Measurements from ENCODE around the gene PARN. TPM values are rescaled to one million over a fixed set of nuclear protein-coding genes. Genes with fewer than 3 reads are reported as not detected.

Gene PARN
- total and polyA plus RNA-seq, 8 donors = 9.9 to 75.3 (median 24.2) TPM

DNA sequence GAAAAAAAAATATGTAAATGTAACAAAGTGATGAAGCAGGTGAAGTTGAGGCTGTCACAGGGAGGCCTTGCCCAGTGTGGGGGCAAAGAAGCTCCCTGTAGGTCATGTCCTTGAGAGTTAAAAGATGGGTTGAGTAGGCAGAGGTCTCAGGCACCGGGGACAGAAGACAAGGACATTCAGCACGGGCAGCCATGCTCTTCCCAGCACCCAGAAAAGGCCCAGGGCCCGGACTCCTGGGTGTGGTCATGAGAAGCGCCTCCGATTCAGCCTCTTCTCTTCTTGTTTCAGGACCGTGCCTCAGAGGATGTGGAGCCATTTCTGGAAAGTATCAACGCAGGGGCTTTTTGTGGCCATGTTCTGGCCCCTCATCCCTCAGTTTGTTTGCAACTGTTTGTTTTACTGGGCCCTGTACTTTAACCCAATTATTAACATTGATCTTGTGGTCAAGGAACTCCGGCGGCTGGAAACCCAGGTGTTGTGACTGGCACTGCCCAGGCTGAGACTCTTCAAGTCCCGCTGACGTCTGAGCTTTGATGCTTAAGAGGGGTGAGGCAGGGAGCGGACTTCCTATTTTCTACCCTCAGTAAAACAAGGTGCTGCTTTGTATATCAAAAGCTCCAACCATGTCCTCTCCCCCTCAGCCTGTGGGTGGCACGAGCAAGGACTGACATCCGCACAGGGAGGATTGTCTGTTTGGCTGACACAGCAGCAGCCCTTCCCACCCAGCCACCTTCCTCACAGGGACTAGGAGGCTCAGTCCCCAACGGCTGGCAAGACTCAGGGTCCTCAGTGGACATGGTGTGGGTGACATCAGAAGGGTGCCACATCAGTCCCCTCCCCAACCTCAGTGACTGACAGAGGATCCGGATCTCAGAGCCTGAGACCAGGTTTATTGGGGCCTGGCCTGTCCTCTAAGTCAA lies 37.5 kb upstream of the PARN start:
- Histone ChIP-seq H3K4me3 (no peak overlapping the region), H3K9me3 (no peaks in the 10 kb centered on the region), H3K27me3 (no peaks in the 10 kb centered on the region), H3K27ac (peak overlapping the region in 3 of 5 donors; percentile 29 to 82 (median 29)), H3K36me3 (peaks cover 55 to 71% (median 66%) of the 10 kb centered on the region in 4 donors), H3K4me1 (peaks cover 0 to 26% (median 17%) of the 10 kb centered on the region in 4 donors)
- TF ChIP-seq EP300 (IDR thresholded peaks at IDR 0.05) (no peak), POLR2AphosphoS5 (IDR thresholded peaks at IDR 0.05) (no peak), POLR2A (IDR thresholded peaks at IDR 0.05) (no peak)
- TF ChIP-seq, protein P1, sequence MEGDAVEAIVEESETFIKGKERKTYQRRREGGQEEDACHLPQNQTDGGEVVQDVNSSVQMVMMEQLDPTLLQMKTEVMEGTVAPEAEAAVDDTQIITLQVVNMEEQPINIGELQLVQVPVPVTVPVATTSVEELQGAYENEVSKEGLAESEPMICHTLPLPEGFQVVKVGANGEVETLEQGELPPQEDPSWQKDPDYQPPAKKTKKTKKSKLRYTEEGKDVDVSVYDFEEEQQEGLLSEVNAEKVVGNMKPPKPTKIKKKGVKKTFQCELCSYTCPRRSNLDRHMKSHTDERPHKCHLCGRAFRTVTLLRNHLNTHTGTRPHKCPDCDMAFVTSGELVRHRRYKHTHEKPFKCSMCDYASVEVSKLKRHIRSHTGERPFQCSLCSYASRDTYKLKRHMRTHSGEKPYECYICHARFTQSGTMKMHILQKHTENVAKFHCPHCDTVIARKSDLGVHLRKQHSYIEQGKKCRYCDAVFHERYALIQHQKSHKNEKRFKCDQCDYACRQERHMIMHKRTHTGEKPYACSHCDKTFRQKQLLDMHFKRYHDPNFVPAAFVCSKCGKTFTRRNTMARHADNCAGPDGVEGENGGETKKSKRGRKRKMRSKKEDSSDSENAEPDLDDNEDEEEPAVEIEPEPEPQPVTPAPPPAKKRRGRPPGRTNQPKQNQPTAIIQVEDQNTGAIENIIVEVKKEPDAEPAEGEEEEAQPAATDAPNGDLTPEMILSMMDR (IDR thresholded peaks at IDR 0.05) = no peak
- intact Hi-C loops (cut with DNase I; ENCODE audit: low total_unique reads) = no loop called here
- peak in 1 of 2 donors; percentile 29 for DNase-seq
- WGBS, 5 donors = 68 to 77% (median 69%) methylated on average over 16 of the region's 16 CpGs

DNA sequence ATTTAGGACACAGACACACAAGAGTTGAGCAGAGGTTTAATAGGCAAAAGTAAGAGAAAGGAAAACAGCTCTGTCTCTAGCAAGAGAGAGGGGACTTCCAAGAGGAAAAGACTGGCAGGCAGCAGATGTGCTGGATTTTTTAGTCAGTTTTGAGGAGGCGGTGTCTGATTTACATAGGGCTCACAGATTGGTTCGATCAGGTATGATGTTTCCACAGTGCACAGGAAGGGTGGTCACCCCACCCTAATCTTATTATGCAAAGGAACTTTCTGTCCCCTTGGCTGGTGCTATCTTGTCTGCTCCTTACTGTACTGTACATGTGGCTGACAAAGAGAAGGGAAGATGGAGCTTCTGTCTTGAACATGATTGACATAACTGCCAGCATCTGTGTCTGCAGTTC lies 28.0 kb upstream of the PARN start:
- WGBS, 5 donors = 47 to 92% (median 66%) methylated on average over 2 of the region's 2 CpGs
- Histone ChIP-seq H3K36me3 (peaks cover 52 to 100% (median 99%) of the 10 kb centered on the region in 4 donors), H3K9me3 (no peaks in the 10 kb centered on the region), H3K27ac (peak overlapping the region in 4 of 5 donors; percentile 69 to 84 (median 78)), H3K4me1 (peaks cover 4 to 32% (median 19%) of the 10 kb centered on the region in 4 donors), H3K27me3 (no peaks in the 10 kb centered on the region), H3K4me3 (no peak overlapping the region)
- intact Hi-C loops (cut with DNase I; ENCODE audit: low total_unique reads) = no loop called here
- no peak for DNase-seq
- no peak for TF ChIP-seq POLR2AphosphoS5 (IDR thresholded peaks at IDR 0.05)
- TF ChIP-seq POLR2A (IDR thresholded peaks at IDR 0.05) = no peak
- TF ChIP-seq, protein P1 (IDR thresholded peaks at IDR 0.05) = no peak
- TF ChIP-seq EP300 (IDR thresholded peaks at IDR 0.05) = no peak

DNA sequence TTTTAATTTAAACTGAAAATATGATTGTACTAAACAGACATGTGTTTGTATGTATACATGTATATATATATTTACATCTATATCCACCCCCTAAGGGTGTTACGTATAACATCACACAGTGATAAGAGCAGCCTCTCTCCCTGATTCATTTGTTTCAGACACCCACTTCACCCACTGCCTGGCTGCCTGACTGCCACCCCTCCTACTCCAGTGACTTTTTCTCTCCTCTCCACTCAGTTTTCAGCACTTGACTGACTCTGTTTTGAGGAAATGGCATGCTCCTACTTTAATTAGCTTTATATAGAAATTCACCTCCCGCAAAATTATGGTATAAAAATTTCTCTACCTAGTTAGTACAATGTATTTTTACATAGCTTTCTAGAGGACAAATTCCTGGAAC lies 22.7 kb upstream of the PARN start:
- H3K27ac ChIP-seq = no peak overlapping the region
- H3K9me3 ChIP-seq = no peaks in the 10 kb centered on the region
- 91 to 97% (median 95%) methylated on average over 2 of the region's 2 CpGs for WGBS, 5 donors
- no peak overlapping the region for H3K4me3 ChIP-seq
- H3K4me1 ChIP-seq = peaks cover 4 to 26% (median 18%) of the 10 kb centered on the region in 4 donors
- no peak for TF ChIP-seq POLR2A (IDR thresholded peaks at IDR 0.05)
- TF ChIP-seq, protein P1 (IDR thresholded peaks at IDR 0.05) = no peak
- TF ChIP-seq EP300 (IDR thresholded peaks at IDR 0.05) = no peak
- no peak for TF ChIP-seq POLR2AphosphoS5 (IDR thresholded peaks at IDR 0.05)
- no peaks in the 10 kb centered on the region for H3K27me3 ChIP-seq
- peaks cover 40 to 100% (median 99%) of the 10 kb centered on the region in 4 donors for H3K36me3 ChIP-seq
- DNase-seq = no peak
- intact Hi-C loops (cut with DNase I; ENCODE audit: low total_unique reads) = no loop called here

DNA sequence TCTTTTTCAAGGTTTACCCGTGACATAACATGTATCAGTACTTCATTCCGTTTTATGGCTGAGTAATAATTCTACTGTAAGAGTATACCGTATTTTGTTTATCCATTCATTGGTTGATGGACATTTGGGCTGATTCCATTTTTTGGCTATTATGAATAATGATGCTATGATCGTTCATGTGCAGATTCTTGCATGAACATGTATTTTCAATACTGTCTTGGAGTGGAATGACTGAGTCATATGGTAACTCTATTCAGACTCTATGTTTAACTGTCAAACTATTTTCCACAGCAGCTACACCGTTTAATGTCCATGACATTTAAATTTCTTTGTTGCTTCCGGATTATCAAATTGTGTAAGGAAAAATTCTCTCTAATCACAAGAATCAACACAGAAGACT lies 20.6 kb upstream of the PARN start:
- no peak for DNase-seq
- peaks cover 0 to 5% (median 2%) of the 10 kb centered on the region in 4 donors for H3K4me1 ChIP-seq
- TF ChIP-seq POLR2AphosphoS5 (IDR thresholded peaks at IDR 0.05) = no peak
- TF ChIP-seq POLR2A (IDR thresholded peaks at IDR 0.05) = no peak
- no peak for TF ChIP-seq EP300 (IDR thresholded peaks at IDR 0.05)
- TF ChIP-seq, protein P1 (IDR thresholded peaks at IDR 0.05) = no peak
- no peaks in the 10 kb centered on the region for H3K27me3 ChIP-seq
- H3K9me3 ChIP-seq = no peaks in the 10 kb centered on the region
- intact Hi-C loops (cut with DNase I; ENCODE audit: low total_unique reads) = no loop called here
- peaks cover 41 to 100% (median 99%) of the 10 kb centered on the region in 4 donors for H3K36me3 ChIP-seq
- WGBS, 5 donors = 68 to 77% (median 77%) methylated on average over 6 of the region's 6 CpGs
- no peak overlapping the region for H3K4me3 ChIP-seq
- no peak overlapping the region for H3K27ac ChIP-seq

Data from stomach (tissue), 9 donors.